Neural progenitor cell (in vitro differentiated cells): ENCODE data around the gene NPR2.

Experiments
- CTCF ChIP-seq: fragments of 200-600 bp; sonication (generic); IDR thresholded peaks from 2 replicates; pipeline ENCODE4 v1.5.1; 2017; ENCODE audit warnings: antibody characterized with exemption, mild to moderate bottlenecking
- EZH2 ChIP-seq: fragments of 200-600 bp; sonication (generic); IDR thresholded peaks from 2 replicates; pipeline ENCODE4 v1.6.1; 2017; ENCODE audit warnings: antibody characterized with exemption, mild to moderate bottlenecking, moderate library complexity
- EZH2phosphoT487 ChIP-seq: fragments of 200-600 bp; sonication (generic); IDR thresholded peaks from 2 replicates; pipeline ENCODE4 v1.6.1; 2017; ENCODE audit warnings: antibody characterized with exemption

GRCh38 chr9:35771075-35771433, 20.3 kb upstream of the NPR2 start:
- TF ChIP-seq CTCF: no peak
- TF ChIP-seq EZH2: no peak
- no peak for TF ChIP-seq EZH2phosphoT487
